ENCODE results near the gene ALOX12B. TPM values are rescaled to one million over a fixed set of nuclear protein-coding genes. Genes with fewer than 3 reads are reported as not detected.

The ALOX12B gene
- total and polyA plus RNA-seq, 2 of the 13 experiments (the other 11 are each of a cell fraction or from before 2014, with no cell fraction given): 0.13 TPM; not detected in 1

GRCh38 chr17:8125154-8125946 lies 37.8 kb upstream of the ALOX12B start (continued):
- TF ChIP-seq HNRNPLL (IDR thresholded peaks at IDR 0.05; ENCODE audit: low read depth, low read length, poor library complexity, severe bottlenecking) (peak; percentile 31), SNAPC5 (CRISPR knock-in tag; IDR thresholded peaks at IDR 0.05; ENCODE audit: borderline replicate concordance) (no peak), SP4 (CRISPR knock-in tag; IDR thresholded peaks at IDR 0.05) (no peak), NCOA1 (CRISPR knock-in tag; IDR thresholded peaks at IDR 0.05) (no peak), WIZ (CRISPR knock-in tag; IDR thresholded peaks at IDR 0.05) (no peak), KLF9 (CRISPR knock-in tag; IDR thresholded peaks at IDR 0.05; ENCODE audit: low read depth) (no peak), U2AF1 (optimal IDR thresholded peaks at IDR 0.05; ENCODE audit: low read depth, low read length) (no peak), ZFX (CRISPR knock-in tag; IDR thresholded peaks at IDR 0.05; ENCODE audit: low read depth) (peak; percentile 43; the same call in 1 of the 2 replicates), GTF3A (CRISPR knock-in tag; conservative IDR thresholded peaks at IDR 0.05) (no peak), KDM4B (CRISPR knock-in tag; IDR thresholded peaks at IDR 0.05) (no peak), ZNF431 (CRISPR knock-in tag; IDR thresholded peaks at IDR 0.05; ENCODE audit: borderline replicate concordance, low read depth) (no peak), ZNF597 (CRISPR knock-in tag; IDR thresholded peaks at IDR 0.05) (no peak), TBX2 (CRISPR knock-in tag; IDR thresholded peaks at IDR 0.05; ENCODE audit: borderline replicate concordance) (peak; percentile 61), NR1H2 (CRISPR knock-in tag; IDR thresholded peaks at IDR 0.05; ENCODE audit: borderline replicate concordance, low read depth) (no peak), ARNT (IDR thresholded peaks at IDR 0.05) (no peak), SMARCE1 (IDR thresholded peaks at IDR 0.05; ENCODE audit: borderline replicate concordance) (no peak), ZNF276 (CRISPR knock-in tag; IDR thresholded peaks at IDR 0.05; ENCODE audit: low read depth) (no peak), ZNF234 (CRISPR knock-in tag; conservative IDR thresholded peaks at IDR 0.05) (no peak), ZNF503 (CRISPR knock-in tag; IDR thresholded peaks at IDR 0.05) (no peak), HOXA5 (CRISPR knock-in tag; IDR thresholded peaks at IDR 0.05) (no peak), ZNF230 (CRISPR knock-in tag; IDR thresholded peaks at IDR 0.05) (no peak), ISL2 (CRISPR knock-in tag; IDR thresholded peaks at IDR 0.05) (no peak), SP1 (IDR thresholded peaks at IDR 0.05) (no peak), SP1 (CRISPR knock-in tag; IDR thresholded peaks at IDR 0.05) (no peak)
- TF ChIP-seq, protein P1, sequence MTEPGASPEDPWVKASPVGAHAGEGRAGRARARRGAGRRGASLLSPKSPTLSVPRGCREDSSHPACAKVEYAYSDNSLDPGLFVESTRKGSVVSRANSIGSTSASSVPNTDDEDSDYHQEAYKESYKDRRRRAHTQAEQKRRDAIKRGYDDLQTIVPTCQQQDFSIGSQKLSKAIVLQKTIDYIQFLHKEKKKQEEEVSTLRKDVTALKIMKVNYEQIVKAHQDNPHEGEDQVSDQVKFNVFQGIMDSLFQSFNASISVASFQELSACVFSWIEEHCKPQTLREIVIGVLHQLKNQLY (CRISPR knock-in tag; IDR thresholded peaks at IDR 0.05): no peak
- TF ChIP-seq, protein P2, sequence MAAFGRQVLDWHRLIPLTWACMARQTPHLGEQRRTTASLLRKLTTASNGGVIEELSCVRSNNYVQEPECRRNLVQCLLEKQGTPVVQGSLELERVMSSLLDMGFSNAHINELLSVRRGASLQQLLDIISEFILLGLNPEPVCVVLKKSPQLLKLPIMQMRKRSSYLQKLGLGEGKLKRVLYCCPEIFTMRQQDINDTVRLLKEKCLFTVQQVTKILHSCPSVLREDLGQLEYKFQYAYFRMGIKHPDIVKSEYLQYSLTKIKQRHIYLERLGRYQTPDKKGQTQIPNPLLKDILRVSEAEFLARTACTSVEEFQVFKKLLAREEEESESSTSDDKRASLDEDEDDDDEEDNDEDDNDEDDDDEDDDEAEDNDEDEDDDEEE (CRISPR knock-in tag; IDR thresholded peaks at IDR 0.05): no peak

All from HepG2 (cell line).